Hepatocyte (in vitro differentiated cells): ENCODE measurements around the gene HHLA2.

Experiments
- CTCF ChIP-seq: fragments of 200-600 bp; sonication (generic); IDR thresholded peaks from 2 replicates; pipeline ENCODE4 v1.5.1; 2016; ENCODE audit warnings: antibody characterized with exemption, mild to moderate bottlenecking; ENCODE audit not compliant: poor library complexity
- EZH2 ChIP-seq: fragments of 200-600 bp; sonication (generic); IDR thresholded peaks from 2 replicates; pipeline ENCODE4 v1.6.1; 2016; ENCODE audit warnings: antibody characterized with exemption, mild to moderate bottlenecking, borderline replicate concordance

- TF ChIP-seq CTCF (no peak), EZH2 (no peak)
Observed at GRCh38 chr3:108334701-108335100, 38.4 kb downstream of the HHLA2 start.
